Epithelial cell of proximal tubule (primary cell): Measurements from ENCODE around the gene DUT. TPM values are rescaled to one million over a fixed set of nuclear protein-coding genes. Genes with fewer than 3 reads are reported as not detected.
"Not testable (repeated sequence)": the region's sequence is repeated elsewhere in the genome, so short reads cannot be mapped to it uniquely, and the experiment has no call there.

ENCODE experiments used
- DNase-seq: peaks from one replicate; pipeline ENCODE4 v3.0.0-alpha.2; 2011; ENCODE audit warnings: low read depth
- H3K4me3 ChIP-seq: 2 replicates; pipeline ENCODE4 v1.5.1; 2011; ENCODE audit warnings: low read depth, mild to moderate bottlenecking, low read length
- CTCF ChIP-seq: conservative IDR thresholded peaks from 2 replicates; pipeline ENCODE4 v1.5.1; 2012; ENCODE audit warnings: low read depth, mild to moderate bottlenecking, low read length
- total RNA-seq: library from RNA; depleted of rRNA; stranded (reverse); fragments of >200 nt; gene quantifications from 2 replicates; pipeline ENCODE4 v1.2.3, GENCODE V29; 2015

Gene DUT
- total RNA-seq, 1 donor from 2014 or later, result 158 TPM

- no peak for TF ChIP-seq CTCF
- H3K4me3 ChIP-seq, result no peak overlapping the region
- DNase-seq, result no peak
Measured at GRCh38 chr15:48325400-48325799, 5.8 kb upstream of the DUT start.

DNA sequence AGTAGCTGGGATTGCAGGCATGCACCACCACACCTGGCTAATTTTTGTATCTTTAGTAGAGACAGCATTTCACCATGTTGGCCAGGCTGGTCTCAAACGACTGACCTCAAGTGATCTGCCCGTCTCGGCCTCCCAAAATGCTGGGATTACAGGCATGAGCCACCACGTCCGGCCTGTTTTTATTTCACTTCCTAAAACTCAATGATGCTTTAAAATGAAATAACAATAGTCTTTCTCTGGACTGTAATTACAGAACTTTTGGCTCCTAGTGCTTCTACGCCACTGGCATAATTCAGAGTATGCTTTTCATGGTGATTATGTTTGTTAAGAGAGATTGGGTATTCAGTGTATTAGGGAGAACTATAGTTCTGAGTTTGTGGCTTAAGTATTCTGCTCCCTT, 5.0 kb upstream of the DUT start:
- DNase-seq, H3K4me3 ChIP-seq: not testable (repeated sequence)

DNA sequence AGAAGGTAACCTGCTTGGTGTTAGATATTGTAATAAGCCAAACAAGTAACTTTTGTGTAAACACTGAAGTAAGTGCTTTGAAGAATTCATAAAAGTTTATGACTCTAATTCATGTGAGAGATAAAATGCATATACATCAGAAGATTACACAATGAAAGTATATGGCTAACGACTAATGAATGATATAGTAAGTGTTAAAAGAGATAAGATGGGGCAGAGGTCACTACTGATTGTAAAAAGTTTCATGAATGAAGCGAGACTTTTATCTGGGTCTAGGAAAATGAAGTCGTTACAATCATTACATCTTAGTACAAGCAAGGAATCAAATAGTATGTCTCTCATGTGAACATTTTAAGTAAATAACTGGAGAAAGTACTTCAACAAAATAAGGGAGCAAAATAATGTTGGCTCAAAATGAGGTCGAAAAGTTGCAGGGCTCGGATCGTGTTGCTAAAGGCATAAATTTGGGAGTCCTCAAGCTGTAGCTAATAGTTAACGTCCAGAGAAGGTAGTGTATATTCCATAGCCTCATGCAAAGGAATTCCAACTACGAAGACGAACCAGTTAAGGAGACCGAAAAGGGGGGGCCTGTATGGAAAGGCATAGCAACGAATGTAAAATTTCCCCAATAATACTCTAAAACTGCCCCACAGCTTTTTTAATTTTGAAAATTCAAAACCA, 984 bp upstream of the DUT start:
- peak; percentile 0 for DNase-seq
- H3K4me3 ChIP-seq, result peak overlapping the region; percentile 78
- no peak for TF ChIP-seq CTCF

DNA sequence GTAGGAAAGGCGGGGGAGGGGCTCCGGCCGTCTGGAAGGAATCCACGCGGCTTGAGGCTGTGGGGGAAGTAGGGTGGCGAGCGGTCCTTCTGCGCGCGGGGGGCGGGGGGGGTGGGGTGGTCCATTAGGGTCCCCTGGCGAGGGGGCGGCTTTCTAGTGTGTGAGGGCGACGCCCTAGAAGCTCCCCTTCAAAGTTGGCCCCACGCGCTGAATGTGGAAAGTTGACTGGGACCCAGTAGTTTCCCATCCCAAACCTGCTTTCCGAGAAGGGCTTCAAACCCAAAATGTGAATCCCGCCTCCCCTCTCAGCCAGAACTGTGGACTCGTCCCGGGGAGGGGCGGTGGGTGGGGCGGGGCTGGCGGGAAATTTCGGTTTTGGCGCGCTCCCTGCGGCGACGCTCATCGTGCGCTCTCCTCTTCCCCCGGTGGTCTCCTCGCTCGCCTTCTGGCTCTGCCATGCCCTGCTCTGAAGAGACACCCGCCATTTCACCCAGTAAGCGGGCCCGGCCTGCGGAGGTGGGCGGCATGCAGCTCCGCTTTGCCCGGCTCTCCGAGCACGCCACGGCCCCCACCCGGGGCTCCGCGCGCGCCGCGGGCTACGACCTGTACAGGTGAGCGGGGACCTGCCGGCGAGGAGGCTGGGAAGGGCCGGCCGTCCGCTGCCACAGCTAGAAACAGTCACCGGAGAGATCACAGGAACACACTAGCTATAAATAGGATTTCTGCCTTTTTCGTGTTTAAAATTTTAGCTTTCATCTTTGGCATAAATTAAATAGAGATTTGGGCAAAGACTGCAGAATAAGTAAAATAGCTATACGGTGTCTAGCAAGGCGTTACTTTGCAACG, 790 bp downstream of the DUT start:
- no peak for TF ChIP-seq CTCF
- H3K4me3 ChIP-seq, result peak overlapping the region; percentile 78
- peak; percentile 1 for DNase-seq

- no peak for DNase-seq
- peak overlapping the region; percentile 78 for H3K4me3 ChIP-seq
- TF ChIP-seq CTCF, result no peak
Measured at GRCh38 chr15:48332642-48333034, 1.4 kb downstream of the DUT start.

DNA sequence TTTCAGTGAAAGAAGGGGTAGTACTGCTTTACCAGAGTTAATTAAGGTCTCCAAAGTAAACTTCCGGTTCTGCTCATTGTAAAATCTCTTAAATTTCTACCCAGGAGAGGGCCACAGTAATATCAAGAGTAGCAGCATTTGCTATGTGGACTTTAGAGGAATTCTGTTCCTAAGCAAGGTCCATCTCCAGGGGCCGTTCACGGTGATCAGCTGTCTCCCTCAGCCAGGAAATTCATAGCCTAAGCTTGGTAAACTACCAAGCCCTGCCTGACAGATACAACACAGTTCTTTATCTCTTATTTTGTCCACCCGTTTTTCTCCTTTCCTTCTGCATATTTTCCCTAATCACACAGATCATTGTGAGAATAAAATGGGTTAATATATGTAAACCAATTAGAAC, 2.3 kb downstream of the DUT start:
- DNase-seq, result no peak
- no peak for TF ChIP-seq CTCF
- H3K4me3 ChIP-seq, result no peak overlapping the region

GRCh38 chr15:48334260-48334659, 3.0 kb downstream of the DUT start:
- DNase-seq, result no peak
- no peak for TF ChIP-seq CTCF
- H3K4me3 ChIP-seq, result no peak overlapping the region
